Common myeloid progenitor, CD34-positive (primary cell): ENCODE results near the gene ALK.
A peak's percentile ranks its signal among the peaks of the same experiment; 100 is the strongest.

ENCODE experiments used
- CTCF ChIA-PET: fragments of 350-600 bp; sonication (Branson Sonifier 250); formaldehyde crosslinking; loops from one replicate; lab custom pipeline; 2021; ENCODE audit warnings: antibody characterized with exemption; lab: Charles Lee
- POLR2A ChIA-PET: fragments of 350-600 bp; sonication (Branson Sonifier 250); formaldehyde crosslinking; loops from one replicate; lab custom pipeline; 2021; ENCODE audit warnings: antibody characterized with exemption; lab: Charles Lee
- DNase-seq, 3 donors: peaks; one replicate each; pipeline versions ENCODE4 v3.0.0 to v3.0.0-alpha.2; 2013
- H3K27ac ChIP-seq, 2 experiments: 1 replicate in 1 of 2; 2 replicates in 1 of 2; pipeline ENCODE4 v1.7.0; 2013; ENCODE audit warnings: inconsistent platforms in 2 of 2, low read length in 2 of 2, mild to moderate bottlenecking in 2 of 2, low read depth in 1 of 2, moderate library complexity in 1 of 2; ENCODE audit not compliant: severe bottlenecking in 2 of 2, insufficient read depth in 1 of 2, poor library complexity in 1 of 2
- H3K27me3 ChIP-seq, 5 experiments: replicated peaks in 2 of 5; 1 replicate in 3 of 5; 2 replicates in 2 of 5; pipeline versions ENCODE4 v1.6.1 to v1.7.0; 2013; ENCODE audit warnings: low read length in 4 of 5, mild to moderate bottlenecking in 2 of 5, moderate library complexity in 2 of 5, inconsistent platforms in 1 of 5; ENCODE audit not compliant: insufficient read depth in 5 of 5, control insufficient read depth in 4 of 5
- H3K36me3 ChIP-seq, 4 experiments: 1 replicate in 2 of 4; 2 replicates in 2 of 4; pipeline versions ENCODE4 v1.6.1 to v1.7.0; 2013; ENCODE audit warnings: low read length in 3 of 4, control low read depth in 1 of 4, mild to moderate bottlenecking in 1 of 4; ENCODE audit not compliant: control insufficient read depth in 4 of 4, insufficient read depth in 4 of 4
- H3K4me1 ChIP-seq, 4 experiments: 1 replicate in 3 of 4; 2 replicates in 1 of 4; pipeline versions ENCODE4 v1.6.1 to v1.7.1; 2013; ENCODE audit warnings: low read length in 3 of 4, mild to moderate bottlenecking in 3 of 4, control low read depth in 1 of 4, inconsistent platforms in 1 of 4, moderate library complexity in 1 of 4; ENCODE audit not compliant: control insufficient read depth in 4 of 4, insufficient read depth in 4 of 4; ENCODE audit errors: control extremely low read depth in 1 of 4
- H3K4me3 ChIP-seq, 7 experiments: 1 replicate in 4 of 7; 2 replicates in 3 of 7; pipeline versions ENCODE4 v1.5.1 to v1.7.0; 2013; ENCODE audit warnings: mild to moderate bottlenecking in 7 of 7, low read length in 6 of 7, moderate library complexity in 6 of 7, inconsistent platforms in 2 of 7, low read depth in 2 of 7, control low read depth in 1 of 7; ENCODE audit not compliant: insufficient read depth in 4 of 7, control insufficient read depth in 1 of 7; ENCODE audit errors: extremely low read depth in 1 of 7
- H3K9me3 ChIP-seq, 5 experiments: 1 replicate in 4 of 5; 2 replicates in 1 of 5; pipeline versions ENCODE4 v1.6.1 to v1.7.1; 2013; ENCODE audit warnings: low read length in 4 of 5, mild to moderate bottlenecking in 2 of 5, inconsistent platforms in 1 of 5, low read depth in 1 of 5, moderate library complexity in 1 of 5; ENCODE audit not compliant: control insufficient read depth in 4 of 5, insufficient read depth in 2 of 5; ENCODE audit errors: control extremely low read depth in 1 of 5
- WGBS: methylation state at CpG from one replicate; pipeline ENCODE4 v1.1.5; 2013; ENCODE audit not compliant: insufficient coverage; 5-methylcytosine and 5-hydroxymethylcytosine counted together

ALK gene

DNA sequence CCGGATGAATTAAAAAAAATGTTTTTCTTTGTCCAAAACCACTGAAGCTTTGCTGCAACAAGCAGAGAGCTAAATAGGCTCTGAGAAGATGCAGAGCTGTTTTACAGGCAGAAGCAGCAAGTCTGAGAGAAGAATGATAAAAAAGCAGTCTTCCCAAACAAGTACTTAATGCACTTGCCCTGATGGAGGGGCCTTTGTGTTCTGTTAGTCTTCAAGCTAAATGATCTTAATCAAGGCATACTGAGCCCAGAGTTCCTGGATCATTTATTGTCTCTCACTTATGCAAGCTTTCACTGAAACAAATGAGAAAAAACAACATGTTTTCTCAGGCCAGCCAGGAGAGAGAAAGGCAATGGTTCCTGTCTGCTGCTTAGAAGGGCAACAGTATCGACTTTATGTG, 653.7 kb downstream of the ALK start:
- no CpG with 5 or more reads among the region's 2 CpGs for WGBS
- Histone ChIP-seq H3K4me1 (no peaks in the 10 kb centered on the region), H3K27ac (no peak overlapping the region), H3K9me3 (peaks cover 0 to 7% (median 0%) of the 10 kb centered on the region in 5 experiments), H3K36me3 (no peaks in the 10 kb centered on the region), H3K4me3 (no peak overlapping the region), H3K27me3 (no peaks in the 10 kb centered on the region)
- no peak for DNase-seq
- ChIA-PET CTCF (interaction anchor here (0.6 kb wide), 1 partner anchor 18 kb away, joined by 3 read pairs; no protein-coding TSS in a partner anchor), POLR2A (no interaction called here)

DNA sequence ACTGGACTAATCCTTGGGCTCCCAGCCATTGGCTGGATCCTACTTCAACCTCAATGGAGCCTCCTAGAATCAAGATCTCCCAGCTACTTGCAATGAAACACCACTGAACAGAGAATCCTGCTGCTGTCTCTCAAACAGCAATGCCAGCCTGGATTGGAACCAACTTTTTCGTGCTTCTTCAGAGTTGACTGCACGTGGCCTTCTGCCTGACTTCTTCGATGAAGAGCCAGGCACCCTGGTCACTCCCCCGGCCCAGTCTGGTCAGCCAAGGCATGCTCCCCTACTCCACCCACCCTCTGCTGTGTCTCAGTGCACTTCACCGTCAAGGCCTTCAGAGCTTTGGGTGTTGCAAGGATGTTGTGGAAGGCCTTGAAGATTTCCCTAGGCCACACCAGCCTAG, 657.5 kb downstream of the ALK start:
- POLR2A ChIA-PET: no interaction called here
- DNase-seq: no peak
- no peak overlapping the region for H3K4me3 ChIP-seq
- WGBS: 100% methylated on average over 2 of the region's 5 CpGs
- H3K27me3 ChIP-seq: peaks cover 0 to 2% (median 0%) of the 10 kb centered on the region in 5 experiments
- no peaks in the 10 kb centered on the region for H3K36me3 ChIP-seq
- no peak overlapping the region for H3K27ac ChIP-seq
- CTCF ChIA-PET: no interaction called here
- H3K4me1 ChIP-seq: no peaks in the 10 kb centered on the region
- peaks cover 0 to 7% (median 0%) of the 10 kb centered on the region in 5 experiments for H3K9me3 ChIP-seq

DNA sequence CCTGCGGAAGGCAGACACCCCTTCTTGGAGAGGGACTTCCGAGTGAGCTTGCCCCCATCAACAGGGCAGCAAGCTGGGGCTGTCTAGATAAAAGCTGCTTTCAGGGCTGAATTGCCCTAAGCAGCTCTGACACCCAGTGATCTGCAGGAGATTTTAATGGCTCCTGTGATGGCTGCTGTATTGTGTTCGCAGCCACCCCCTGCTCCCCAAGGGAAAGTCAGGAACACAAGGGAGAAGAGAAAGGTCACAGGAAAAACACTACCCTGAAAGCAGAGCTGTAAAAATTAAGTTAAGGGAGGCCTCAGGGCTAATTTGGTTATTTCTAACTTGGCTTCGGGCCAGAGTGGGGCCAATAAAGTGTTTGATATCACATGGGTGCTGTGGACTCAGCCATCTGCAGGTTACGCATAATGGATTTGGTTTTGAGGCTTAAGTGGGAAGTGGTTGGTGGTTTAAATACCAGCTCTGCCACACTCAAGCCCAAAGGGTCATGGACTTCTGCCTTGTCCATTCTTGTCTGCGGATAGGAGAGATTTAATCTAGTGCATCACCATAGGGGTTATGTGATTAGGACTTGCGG, 658.6 kb downstream of the ALK start:
- DNase-seq: peak in 1 of 3 donors; percentile 7
- H3K27ac ChIP-seq: no peak overlapping the region
- peaks cover 0 to 7% (median 0%) of the 10 kb centered on the region in 5 experiments for H3K9me3 ChIP-seq
- no peak overlapping the region for H3K4me3 ChIP-seq
- no peaks in the 10 kb centered on the region for H3K36me3 ChIP-seq
- WGBS: 96% methylated on average over 7 of the region's 7 CpGs
- H3K27me3 ChIP-seq: peaks cover 0 to 2% (median 0%) of the 10 kb centered on the region in 5 experiments
- ChIA-PET POLR2A (no interaction called here), CTCF (no interaction called here)
- H3K4me1 ChIP-seq: no peaks in the 10 kb centered on the region

DNA sequence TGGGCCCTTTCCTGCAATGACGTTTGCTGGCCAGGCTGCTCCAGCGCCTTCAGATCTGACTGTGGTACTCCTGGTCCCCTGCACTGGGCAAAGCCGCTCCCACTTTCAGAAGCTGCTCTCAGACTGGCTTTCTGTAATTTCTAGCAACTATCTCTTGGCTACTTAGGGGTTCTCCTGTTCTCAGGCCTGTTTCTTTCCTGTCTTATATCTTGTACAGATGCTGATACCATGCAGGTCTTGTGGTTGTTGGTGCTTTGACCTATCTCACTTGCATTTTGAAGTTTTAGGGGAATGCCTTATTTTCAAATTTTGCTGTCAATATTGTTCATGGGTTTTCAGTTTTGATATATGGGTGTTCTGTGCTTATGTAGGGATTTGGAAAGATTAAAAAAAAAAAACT, 660.4 kb downstream of the ALK start:
- Histone ChIP-seq H3K27me3 (peaks cover 0 to 2% (median 0%) of the 10 kb centered on the region in 5 experiments), H3K4me3 (no peak overlapping the region), H3K27ac (no peak overlapping the region), H3K4me1 (no peaks in the 10 kb centered on the region), H3K36me3 (no peaks in the 10 kb centered on the region), H3K9me3 (peaks cover 0 to 4% (median 0%) of the 10 kb centered on the region in 5 experiments)
- POLR2A ChIA-PET: no interaction called here
- 95% methylated on average over 2 of the region's 3 CpGs for WGBS
- no peak for DNase-seq
- CTCF ChIA-PET: no interaction called here

DNA sequence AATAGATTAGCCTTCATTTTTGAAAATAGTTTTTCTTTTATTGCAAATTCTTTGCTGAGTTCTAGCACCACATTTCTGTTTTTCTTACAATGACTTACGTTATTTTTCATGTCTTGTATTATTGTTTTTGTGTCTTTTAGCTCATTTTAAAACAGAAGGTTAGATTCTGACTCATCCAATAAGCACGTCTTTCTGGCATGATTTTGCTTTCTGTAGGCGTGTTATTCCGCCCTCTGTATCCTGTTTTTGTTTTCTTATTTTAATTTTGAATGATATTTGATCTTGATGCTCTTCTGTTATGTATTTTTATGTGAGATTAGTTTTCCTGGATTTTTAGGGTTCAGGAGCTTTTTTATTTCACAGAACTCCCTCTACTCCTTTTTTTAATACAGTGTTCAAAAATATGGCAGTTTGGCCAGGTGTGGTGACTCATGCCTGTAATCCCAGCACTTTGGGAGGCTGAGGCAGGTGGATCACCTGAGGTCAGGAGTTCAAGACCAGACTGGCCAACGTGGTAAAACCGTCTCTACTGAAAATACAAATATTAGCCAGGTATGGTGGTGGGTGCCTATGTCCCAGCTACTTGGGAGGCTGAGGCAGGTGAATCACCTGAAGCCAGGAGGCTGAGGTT, 661.1 kb downstream of the ALK start:
- H3K4me3 ChIP-seq: no peak overlapping the region
- ChIA-PET CTCF (no interaction called here), POLR2A (no interaction called here)
- no peaks in the 10 kb centered on the region for H3K36me3 ChIP-seq
- H3K27ac ChIP-seq: no peak overlapping the region
- H3K4me1 ChIP-seq: no peaks in the 10 kb centered on the region
- peaks cover 0 to 2% (median 0%) of the 10 kb centered on the region in 5 experiments for H3K27me3 ChIP-seq
- 100% methylated on average over 4 of the region's 6 CpGs for WGBS
- no peak for DNase-seq
- peaks cover 0 to 4% (median 0%) of the 10 kb centered on the region in 5 experiments for H3K9me3 ChIP-seq

DNA sequence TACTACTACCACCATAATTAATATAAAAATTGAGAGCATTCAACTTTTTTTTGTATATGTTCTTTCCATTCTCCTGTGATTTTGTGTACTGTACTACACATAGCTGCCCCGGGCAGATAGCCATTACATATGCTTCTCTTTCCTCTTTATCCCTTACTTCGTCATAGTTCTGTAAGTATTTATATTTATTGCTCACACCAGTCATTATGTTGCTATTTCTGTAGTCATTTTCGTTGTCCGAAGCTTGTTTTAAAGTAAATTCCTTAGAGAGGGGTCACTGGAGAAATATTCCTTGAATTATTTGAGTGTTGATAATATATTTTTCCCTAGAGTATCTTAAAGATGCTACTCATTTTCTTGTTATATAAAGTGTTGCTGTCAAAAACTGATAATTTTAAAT, 662.2 kb downstream of the ALK start:
- no peak for DNase-seq
- WGBS: no CpG with 5 or more reads among the region's 4 CpGs

DNA sequence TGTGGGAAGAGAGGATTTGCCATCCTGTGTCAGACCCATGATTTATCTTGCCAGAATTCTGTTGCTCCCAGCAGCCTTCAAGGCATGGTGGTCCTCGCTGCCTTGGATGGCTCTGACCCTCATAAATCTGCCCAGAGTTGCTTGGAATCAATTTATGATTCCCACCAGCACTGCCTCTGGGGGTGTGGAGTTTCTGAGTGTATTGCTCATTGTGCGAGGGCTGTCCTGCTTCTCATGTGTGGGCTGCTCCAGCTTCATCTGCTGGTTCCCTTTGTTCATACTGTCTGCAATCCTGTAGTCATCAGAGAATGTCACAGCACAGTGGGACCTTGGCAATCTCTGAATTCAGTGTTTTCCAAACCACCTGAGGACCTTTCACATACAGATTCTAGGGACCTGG, 666.4 kb downstream of the ALK start:
- Histone ChIP-seq H3K9me3 (no peaks in the 10 kb centered on the region), H3K4me1 (no peaks in the 10 kb centered on the region), H3K27ac (no peak overlapping the region), H3K4me3 (no peak overlapping the region), H3K27me3 (no peaks in the 10 kb centered on the region), H3K36me3 (no peaks in the 10 kb centered on the region)
- no peak for DNase-seq
- CTCF ChIA-PET: no interaction called here
- 100% methylated on average over 1 of the region's 2 CpGs for WGBS
- POLR2A ChIA-PET: no interaction called here

More for the DNA sequence above, 662.2 kb downstream of the ALK start:
- Histone ChIP-seq H3K27me3 (peaks cover 0 to 2% (median 0%) of the 10 kb centered on the region in 5 experiments), H3K4me1 (no peaks in the 10 kb centered on the region), H3K27ac (no peak overlapping the region), H3K4me3 (no peak overlapping the region), H3K9me3 (peaks cover 0 to 4% (median 0%) of the 10 kb centered on the region in 5 experiments), H3K36me3 (no peaks in the 10 kb centered on the region)
- ChIA-PET CTCF (no interaction called here), POLR2A (no interaction called here)
